Amniotic epithelial cell (primary cell): Measurements from ENCODE around the gene ZNF483.
"Not testable (repeated sequence)": the region's sequence is repeated elsewhere in the genome, so short reads cannot be mapped to it uniquely, and the experiment has no call there.

Experiments used
- DNase-seq: peaks from one replicate; pipeline ENCODE4 v3.0.0-alpha.2; 2010; ENCODE audit warnings: low read depth

The ZNF483 gene

GRCh38 chr9:111525056-111525977 lies at the start of gene ZNF483:
TSS of gene ZNF483 (plus strand) at chr9:111525179. CDS start at chr9:111527396, 2,217 bp downstream.
- peak; percentile 70 for DNase-seq

DNA sequence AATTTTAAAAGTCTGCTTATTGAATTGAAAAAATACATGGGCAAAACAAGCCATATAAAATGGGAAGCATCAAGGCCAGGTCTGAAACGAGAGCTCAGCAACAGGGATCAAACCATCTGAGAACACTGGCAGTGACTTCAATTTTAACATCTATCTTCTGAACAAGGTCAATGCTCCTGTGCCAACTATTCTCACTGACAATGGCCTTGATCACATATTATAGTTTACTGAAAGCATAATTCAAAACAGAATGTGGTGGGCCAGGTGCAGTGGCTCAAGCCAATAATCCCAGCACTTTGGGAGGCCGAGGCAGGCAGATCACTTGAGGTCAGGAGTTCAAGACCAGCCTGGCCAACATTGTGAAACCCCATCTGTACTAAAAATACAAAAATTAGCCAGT lies 49.8 kb upstream of the ZNF483 start:
- no peak for DNase-seq

DNA sequence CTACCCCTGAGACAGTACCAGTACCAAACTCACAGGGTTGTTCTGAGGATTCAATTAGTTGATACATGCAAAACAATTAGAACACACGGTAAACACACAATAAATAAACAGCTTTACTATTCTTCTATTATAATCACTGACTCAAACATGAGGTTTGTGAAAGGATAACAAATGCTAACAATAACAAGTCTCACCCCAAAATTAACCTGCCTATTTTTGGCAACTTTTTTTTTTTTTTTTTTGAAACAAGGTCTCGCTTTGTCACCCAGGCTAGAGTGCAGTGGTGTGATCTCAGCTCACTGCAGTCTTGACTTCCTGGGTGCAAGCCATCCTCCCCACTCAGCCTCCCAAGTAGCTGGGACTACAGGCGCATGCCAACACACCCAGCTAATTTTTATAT lies 47.3 kb upstream of the ZNF483 start:
- no peak for DNase-seq

DNA sequence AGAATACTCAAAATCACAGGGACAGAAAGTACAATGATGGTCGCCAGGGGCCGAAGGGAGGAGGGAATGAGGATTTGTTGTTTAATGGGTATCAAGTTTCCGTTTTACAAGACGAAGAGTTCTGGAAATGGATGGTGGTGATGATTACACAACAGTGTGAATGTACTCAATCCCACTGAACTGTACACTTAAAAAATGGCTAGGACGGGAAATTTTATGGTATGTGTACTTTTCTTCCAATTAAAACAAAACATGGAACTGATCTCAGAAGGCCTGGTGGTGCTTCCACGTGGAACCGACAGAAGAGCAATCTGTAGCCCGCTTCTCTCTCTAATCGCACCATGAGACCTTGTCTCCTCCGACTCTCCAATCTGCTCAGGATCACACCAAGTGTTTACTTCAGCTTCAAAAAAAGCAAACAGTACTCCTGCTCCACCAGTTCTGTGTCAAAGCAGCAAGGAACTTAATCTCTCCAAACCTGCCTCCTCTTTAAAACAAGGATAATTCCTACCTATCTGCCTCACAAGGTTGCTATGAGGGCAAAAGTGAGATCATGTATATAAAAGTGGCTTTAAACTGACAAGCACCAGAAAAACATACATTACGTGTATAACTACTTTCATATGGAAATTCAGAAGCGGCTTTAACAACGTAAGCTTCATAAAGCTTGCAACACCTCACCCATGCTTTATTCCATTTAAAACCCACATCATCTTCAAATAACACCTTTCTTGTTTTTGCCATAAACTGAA lies 42.9 kb upstream of the ZNF483 start:
- DNase-seq, result peak; percentile 73

DNA sequence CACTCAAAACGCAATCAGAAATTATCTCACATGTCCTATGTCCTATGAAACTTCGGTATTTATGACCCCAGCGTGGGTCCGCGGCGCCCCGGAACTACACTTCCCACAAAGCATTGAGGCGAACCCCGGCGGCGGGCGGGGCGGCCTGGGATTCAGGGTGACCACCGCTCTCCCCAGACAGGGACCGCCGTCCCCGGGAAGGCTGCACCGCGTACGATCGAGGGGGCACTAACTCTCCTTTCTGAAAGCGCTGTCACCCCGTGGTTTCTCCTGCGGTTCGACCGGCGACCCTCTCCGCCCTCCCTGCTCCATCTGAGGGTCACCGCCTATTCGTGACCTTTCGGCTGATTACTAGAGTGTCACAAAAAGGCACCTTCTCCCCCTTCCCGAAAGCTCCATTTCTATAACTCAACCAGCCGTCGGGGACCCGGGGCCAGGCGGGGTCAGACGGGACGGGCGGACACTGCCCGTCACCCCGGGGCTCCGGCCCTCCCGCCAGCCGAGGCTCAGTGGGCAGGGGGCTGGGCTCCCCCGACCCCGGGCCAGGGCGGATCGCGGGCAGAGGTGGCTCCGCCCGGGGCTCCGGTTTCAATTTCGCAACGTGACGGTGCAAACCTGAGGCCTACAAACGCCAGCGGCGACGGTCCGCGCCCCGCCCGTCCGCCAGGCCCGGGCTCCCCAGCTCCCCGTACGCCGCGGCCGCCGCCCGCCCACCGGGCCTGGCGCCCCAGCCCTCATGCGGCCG lies 42.1 kb upstream of the ZNF483 start:
- peak; percentile 73 for DNase-seq

- no peak for DNase-seq
These were observed 41.5 kb upstream of the ZNF483 start for GRCh38 chr9:111483439-111483857.

DNA sequence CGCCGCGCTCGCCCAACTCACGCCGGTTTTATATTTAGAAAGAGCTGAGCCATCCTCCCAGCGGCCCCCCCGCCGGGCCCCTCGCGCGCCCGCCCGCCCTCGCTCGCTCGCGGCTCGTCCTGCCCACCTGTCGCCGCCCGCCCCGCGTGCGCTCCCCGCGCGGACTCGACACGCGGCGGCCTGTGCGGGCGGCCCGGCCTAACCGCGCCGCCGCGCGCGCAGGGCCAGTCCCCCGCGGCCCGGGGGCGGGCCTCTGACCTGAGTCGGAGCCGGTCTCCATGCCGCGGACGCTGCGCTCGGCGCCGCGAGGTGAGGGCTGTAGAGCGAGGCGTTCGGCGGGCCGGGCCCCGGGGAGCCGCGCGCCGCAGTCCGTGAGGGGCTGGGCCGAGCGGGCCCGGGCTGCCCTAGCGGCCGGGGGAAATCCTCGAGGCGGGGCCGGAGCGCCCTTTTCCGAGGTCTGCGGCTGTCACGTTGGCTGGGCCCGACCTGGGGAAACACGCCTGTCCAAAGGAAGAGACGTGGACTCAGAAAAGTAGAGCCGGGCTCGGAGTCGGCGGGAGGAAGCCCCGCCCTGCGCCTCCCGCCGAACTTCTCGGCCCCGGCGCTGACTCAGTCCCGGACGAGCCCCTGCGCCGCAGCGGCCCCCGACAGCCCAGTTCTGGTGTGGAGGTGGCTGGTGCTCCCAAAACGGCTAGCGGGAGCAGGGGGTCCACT lies 41.0 kb upstream of the ZNF483 start, which contains the start of gene ECPAS:
Gene ECPAS (minus strand): TSS at position 526 of the 714 bp plus-strand sequence. CDS start 11,465 bp downstream, outside the sequence.
- peak; percentile 82 for DNase-seq

DNA sequence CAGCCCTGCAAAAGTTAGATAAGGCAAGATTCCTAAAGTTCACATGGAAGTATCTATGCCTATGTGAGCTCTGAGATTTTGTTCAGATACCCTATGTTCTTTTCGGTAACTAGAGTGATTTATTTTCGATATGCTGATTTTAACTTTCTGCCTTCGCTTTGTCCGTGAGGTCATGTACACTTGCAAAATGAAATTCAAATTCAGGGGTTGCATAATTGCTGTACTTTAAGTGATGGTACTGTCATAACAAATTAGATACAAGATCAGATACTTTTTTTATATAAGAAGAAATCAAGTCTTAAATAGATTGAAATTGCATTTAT lies 40.4 kb upstream of the ZNF483 start:
- DNase-seq, result peak; percentile 51

GRCh38 chr9:111497196-111497595 lies 27.8 kb upstream of the ZNF483 start:
- DNase-seq, result not testable (repeated sequence)

GRCh38 chr9:111501005-111501562 lies 23.9 kb upstream of the ZNF483 start:
- DNase-seq, result no peak

DNA sequence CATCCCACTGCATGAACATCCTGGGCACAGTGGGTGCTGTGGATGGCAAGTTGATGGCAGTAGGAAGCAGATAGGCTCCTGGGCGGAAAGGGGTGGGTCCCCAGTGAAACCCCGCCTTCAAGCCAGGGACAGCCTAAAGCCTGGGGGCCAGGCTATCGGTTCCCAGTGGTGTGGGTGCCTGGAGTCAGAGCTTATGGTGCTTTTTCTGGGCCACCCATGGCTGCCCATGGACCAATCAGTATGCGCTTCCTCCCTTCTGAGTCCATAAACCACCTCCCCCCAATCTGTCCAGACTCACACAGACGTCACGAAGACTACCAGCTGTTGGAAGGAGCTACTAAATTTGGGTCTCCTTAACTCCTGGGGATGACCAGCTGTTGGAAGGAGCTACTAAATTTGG lies 23.3 kb upstream of the ZNF483 start:
- DNase-seq, result no peak

- DNase-seq, result no peak
These were observed 22.5 kb upstream of the ZNF483 start for GRCh38 chr9:111502506-111502905.

DNA sequence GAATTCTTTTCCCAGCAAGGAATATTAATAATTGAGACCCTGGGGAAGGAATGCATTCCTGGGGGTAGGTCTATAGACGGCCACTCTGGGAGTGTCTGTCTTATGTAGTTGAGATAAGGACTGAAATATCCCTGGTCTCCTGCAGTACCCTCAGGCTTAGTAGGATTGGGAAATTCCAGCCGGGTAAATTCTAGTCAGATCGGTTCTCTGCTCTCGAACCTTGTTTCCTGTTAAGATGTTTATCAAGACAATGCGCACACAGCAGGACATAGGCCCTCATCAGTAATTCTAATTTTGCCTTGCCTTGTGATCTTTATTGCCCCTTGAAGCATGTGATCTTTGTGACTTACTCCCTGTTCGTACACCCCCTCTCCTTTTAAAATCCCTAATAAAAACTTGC lies 13.4 kb upstream of the ZNF483 start:
- DNase-seq, result not testable (repeated sequence)

DNA sequence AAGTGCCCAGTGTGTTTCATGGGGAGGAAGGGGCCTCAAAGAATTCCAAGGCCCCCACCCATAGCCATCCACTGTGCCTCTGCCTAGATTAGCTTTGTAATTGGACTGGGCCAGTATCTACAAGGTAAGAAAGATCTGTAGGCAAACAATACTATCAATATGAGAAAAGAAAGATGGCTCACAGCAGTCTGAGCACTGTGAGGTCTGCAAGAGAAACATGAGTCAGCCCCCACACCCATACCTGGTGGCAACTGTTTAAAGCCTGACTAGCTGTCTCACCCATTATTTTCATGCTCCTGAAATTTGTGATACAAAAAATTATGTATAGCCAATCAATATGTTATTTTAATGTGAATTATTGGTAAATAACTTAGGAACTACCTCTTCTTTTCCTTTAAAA lies 10.0 kb upstream of the ZNF483 start:
- DNase-seq, result no peak

- DNase-seq, result peak; percentile 9
These were observed 8.9 kb upstream of the ZNF483 start for GRCh38 chr9:111516061-111516465.

- no peak for DNase-seq
These were observed 286 bp upstream of the ZNF483 start for GRCh38 chr9:111524731-111525055.

DNA sequence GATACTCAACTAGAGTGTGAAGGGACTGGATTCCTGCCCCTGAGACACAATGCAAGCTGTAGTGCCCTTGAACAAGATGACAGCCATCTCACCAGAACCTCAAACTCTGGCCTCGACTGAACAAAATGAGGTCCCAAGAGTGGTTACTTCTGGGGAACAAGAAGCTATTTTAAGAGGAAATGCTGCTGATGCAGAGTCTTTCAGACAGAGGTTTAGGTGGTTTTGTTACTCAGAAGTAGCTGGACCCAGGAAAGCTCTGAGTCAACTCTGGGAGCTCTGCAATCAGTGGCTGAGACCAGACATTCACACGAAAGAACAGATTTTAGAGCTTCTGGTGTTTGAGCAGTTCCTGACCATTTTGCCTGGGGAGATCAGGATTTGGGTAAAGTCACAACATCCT lies 2.4 kb downstream of the ZNF483 start:
- DNase-seq, result no peak

DNA sequence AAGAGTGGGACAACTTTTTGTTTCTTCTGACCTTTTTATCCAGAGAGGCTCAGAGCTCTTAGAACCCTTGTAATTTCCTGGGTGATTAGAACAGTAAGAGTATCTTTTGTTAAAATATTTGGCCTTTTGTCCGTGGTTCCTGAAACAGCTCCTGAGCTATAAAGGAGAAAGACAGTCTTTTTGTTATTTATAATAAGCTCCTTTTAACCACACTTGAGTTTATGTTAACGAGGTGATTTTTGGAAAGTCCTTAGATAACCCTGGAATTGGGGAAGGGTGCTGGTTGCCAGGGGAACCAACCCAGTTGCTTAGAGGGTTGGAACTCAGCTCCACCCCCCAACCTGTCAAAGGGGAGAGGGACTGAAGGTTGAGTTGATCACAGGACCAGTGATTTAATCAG lies 4.8 kb downstream of the ZNF483 start:
- no peak for DNase-seq

- no peak for DNase-seq
These were observed 6.7 kb downstream of the ZNF483 start for GRCh38 chr9:111531716-111532115.

DNA sequence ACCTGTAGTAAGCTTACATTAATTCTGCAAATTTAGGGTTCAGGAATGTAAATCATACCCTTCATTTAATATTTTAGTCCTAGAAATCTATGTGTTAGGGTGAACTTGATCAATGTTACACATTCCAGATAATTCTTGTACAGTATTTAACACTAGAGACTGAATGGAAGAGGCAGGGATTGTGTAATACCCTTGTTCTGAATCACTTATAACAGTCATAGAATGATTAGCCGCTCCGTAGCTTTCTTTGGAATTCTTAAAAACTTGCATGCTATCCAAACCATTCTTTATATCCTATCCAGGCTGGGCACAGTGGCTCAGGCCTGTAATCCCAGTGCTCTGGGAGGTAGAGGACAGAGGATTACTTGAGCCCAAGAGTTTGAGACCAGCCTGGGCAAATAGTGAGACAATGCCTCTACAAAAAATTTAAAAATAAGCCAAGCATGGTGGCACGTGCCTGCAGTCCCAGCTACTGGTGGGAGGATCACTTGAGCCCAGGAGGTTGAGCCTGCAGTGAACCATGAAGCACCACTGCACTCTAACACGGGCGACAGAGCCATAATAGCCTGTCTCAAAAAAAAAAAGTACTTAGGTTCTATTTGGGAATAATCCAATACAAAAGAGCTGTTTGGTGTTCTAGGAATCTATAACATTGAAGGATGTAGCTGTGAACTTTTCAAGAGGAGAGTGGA lies 8.3 kb downstream of the ZNF483 start:
- DNase-seq, result peak; percentile 62
